Thyroid gland (tissue), 4 donors: ENCODE measurements around the gene SCAPER. TPM values are rescaled to one million over a fixed set of nuclear protein-coding genes. Genes with fewer than 3 reads are reported as not detected.

Experiments used
- DNase-seq, 2 donors: peaks; one replicate each; pipeline ENCODE4 v3.0.0-alpha.2; 2019
- H3K27ac ChIP-seq, 3 donors: fragments of 200-600 bp; sonication (generic); 1 replicate in 2 of 3; 2 replicates in 1 of 3; pipeline ENCODE4 v1.5.1; 2016 to 2019; ENCODE audit warnings: mild to moderate bottlenecking in 1 of 3, moderate library complexity in 1 of 3
- H3K27me3 ChIP-seq: fragments of 200-600 bp; sonication (generic); one replicate; pipeline ENCODE4 v1.5.1; 2019
- H3K36me3 ChIP-seq, 2 donors: fragments of 200-600 bp; sonication (generic); one replicate each; pipeline ENCODE4 v1.5.1; 2016 to 2019
- H3K4me1 ChIP-seq, 2 donors: fragments of 200-600 bp; sonication (generic); one replicate each; pipeline ENCODE4 v1.5.1; 2017 to 2019
- H3K4me3 ChIP-seq, 3 donors: fragments of 200-600 bp; sonication (generic); replicated peaks in 1 of 3; 1 replicate in 2 of 3; 2 replicates in 1 of 3; pipeline ENCODE4 v1.5.1; 2016; ENCODE audit warnings: mild to moderate bottlenecking in 1 of 3
- H3K9me3 ChIP-seq: fragments of 200-600 bp; sonication (generic); one replicate; pipeline ENCODE4 v1.5.1; 2017
- CTCF ChIP-seq, 6 experiments: fragments of 200-600 bp in 3 of 6; fragments of 450-650 bp in 3 of 6; sonication (generic) in 3 of 6; IDR thresholded peaks; one replicate each; pipeline ENCODE4 v1.5.1; 2016 to 2019; ENCODE audit warnings: antibody characterized with exemption in 6 of 6, mild to moderate bottlenecking in 2 of 6, inconsistent platforms in 1 of 6, moderate library complexity in 1 of 6
- POLR2A ChIP-seq, 2 donors: fragments of 450-650 bp; IDR thresholded peaks; one replicate each; pipeline ENCODE4 v1.6.1; 2017; ENCODE audit warnings: antibody characterized with exemption in 2 of 2, mild to moderate bottlenecking in 2 of 2, moderate library complexity in 1 of 2
- WGBS, 2 donors: methylation state at CpG; one replicate each; pipeline ENCODE4 v1.1.5; 2017; 5-methylcytosine and 5-hydroxymethylcytosine counted together
- intact Hi-C: fragments of 100-400 bp; cut with DNase I; formaldehyde crosslinking; loops from one replicate; pipeline ENCODE4 v1.15.1; 2023
- total RNA-seq, 4 donors: library from RNA; depleted of rRNA; stranded (reverse); fragments of >200 nt; gene quantifications; one replicate each; pipeline ENCODE4 v1.2.3, GENCODE V29; 2016

The SCAPER gene
- total RNA-seq, 4 donors from 2014 or later: 45.2 to 90.8 (median 63.6) TPM

GRCh38 chr15:76936671-76937070, 31.5 kb upstream of the SCAPER start:
- no peak overlapping the region for H3K4me3 ChIP-seq
- DNase-seq: no peak
- H3K9me3 ChIP-seq: no peaks in the 10 kb centered on the region
- no peak overlapping the region for H3K27ac ChIP-seq
- H3K36me3 ChIP-seq: no peaks in the 10 kb centered on the region
- intact Hi-C loops: no loop called here
- TF ChIP-seq POLR2A (IDR thresholded peaks at IDR 0.05): no peak
- no peak for TF ChIP-seq CTCF (IDR thresholded peaks at IDR 0.05)
- H3K4me1 ChIP-seq: peaks cover 20 to 29% of the 10 kb centered on the region in 2 donors
- no peaks in the 10 kb centered on the region for H3K27me3 ChIP-seq
- WGBS, 2 donors: 86 to 94% methylated on average over 3 of the region's 3 CpGs

GRCh38 chr15:76935620-76936019, 30.5 kb upstream of the SCAPER start:
- Histone ChIP-seq H3K27ac (peak overlapping the region in 1 of 3 donors; percentile 37), H3K9me3 (no peaks in the 10 kb centered on the region), H3K4me1 (peaks cover 24 to 29% of the 10 kb centered on the region in 2 donors), H3K4me3 (no peak overlapping the region), H3K36me3 (no peaks in the 10 kb centered on the region), H3K27me3 (no peaks in the 10 kb centered on the region)
- WGBS, 2 donors: 40 to 52% methylated on average over 2 of the region's 2 CpGs
- DNase-seq: peak; percentile 63 to 65
- TF ChIP-seq POLR2A (IDR thresholded peaks at IDR 0.05): no peak
- TF ChIP-seq CTCF (IDR thresholded peaks at IDR 0.05): no peak
- intact Hi-C loops: no loop called here

- 22 to 23% methylated on average over 13 to 14 of the region's 14 CpGs for WGBS, 2 donors
- intact Hi-C loops: no loop called here
- Histone ChIP-seq H3K9me3 (no peaks in the 10 kb centered on the region), H3K4me1 (peaks cover 25 to 29% of the 10 kb centered on the region in 2 donors), H3K27me3 (no peaks in the 10 kb centered on the region), H3K36me3 (no peaks in the 10 kb centered on the region), H3K4me3 (peak overlapping the region; percentile 56 to 77 (median 65)), H3K27ac (peak overlapping the region; percentile 53 to 69 (median 61))
- TF ChIP-seq POLR2A (IDR thresholded peaks at IDR 0.05): no peak
- no peak for TF ChIP-seq CTCF (IDR thresholded peaks at IDR 0.05)
- no peak for DNase-seq
Measured at GRCh38 chr15:76932135-76932966, 27.2 kb upstream of the SCAPER start.

GRCh38 chr15:76931397-76932134, 26.4 kb upstream of the SCAPER start, which contains the start of gene RCN2:
Gene RCN2 (plus strand): TSS chr15:76931749. CDS start chr15:76931842, 93 bp downstream.
- Histone ChIP-seq H3K4me3 (peak within 1 kb of the TSS; percentile 56 to 77 (median 65)), H3K27me3 (no peaks in the 10 kb centered on the region), H3K36me3 (no peaks in the 10 kb centered on the region), H3K9me3 (no peaks in the 10 kb centered on the region), H3K27ac (peak within 1 kb of the TSS; percentile 53 to 69 (median 63)), H3K4me1 (peaks cover 25 to 29% of the 10 kb centered on the region in 2 donors)
- intact Hi-C loops: no loop called here
- DNase-seq: peak; percentile 97
- 0% methylated on average over 10 to 17 of the region's 96 CpGs for WGBS, 2 donors
- peak; percentile 34 to 98 for TF ChIP-seq POLR2A (IDR thresholded peaks at IDR 0.05)
- no peak for TF ChIP-seq CTCF (IDR thresholded peaks at IDR 0.05)
